HEK293 (cell line): Measurements from ENCODE around the gene ZBTB39.

Experiments used
- CTCF ChIP-seq: fragments of 450-650 bp; formaldehyde crosslinking; IDR thresholded peaks from 2 replicates; pipeline ENCODE4 v1.5.1; 2016; ENCODE audit warnings: missing biosample characterization, missing genetic modification characterization
- GLIS2 ChIP-seq: fragments of 450-650 bp; formaldehyde crosslinking; IDR thresholded peaks from 2 replicates; pipeline ENCODE4 v1.5.1; 2016; ENCODE audit warnings: missing biosample characterization, missing genetic modification characterization
- HOXA7 ChIP-seq: sonication (generic); formaldehyde crosslinking; IDR thresholded peaks from 2 replicates; pipeline ENCODE4 v1.8.1; 2022; ENCODE audit warnings: missing genetic modification reagents, borderline replicate concordance
- REPIN1 ChIP-seq: fragments of 450-650 bp; formaldehyde crosslinking; IDR thresholded peaks from 2 replicates; pipeline ENCODE4 v1.5.1; 2017; ENCODE audit warnings: missing biosample characterization, missing genetic modification characterization, low read depth
- YY1 ChIP-seq: fragments of 450-650 bp; formaldehyde crosslinking; IDR thresholded peaks from 2 replicates; pipeline ENCODE4 v1.5.1; 2018; ENCODE audit warnings: missing biosample characterization, missing genetic modification characterization
- ZFP37 ChIP-seq: fragments of 450-650 bp; formaldehyde crosslinking; IDR thresholded peaks from 2 replicates; pipeline ENCODE4 v1.5.1; 2016; ENCODE audit warnings: missing biosample characterization, missing genetic modification characterization
- ZNF10 ChIP-seq: fragments of 450-650 bp; formaldehyde crosslinking; IDR thresholded peaks from 2 replicates; pipeline ENCODE4 v1.5.1; 2017; ENCODE audit warnings: missing biosample characterization, missing genetic modification characterization
- ZNF121 ChIP-seq: fragments of 450-650 bp; formaldehyde crosslinking; IDR thresholded peaks from 2 replicates; pipeline ENCODE4 v1.5.1; 2016; ENCODE audit warnings: missing biosample characterization, missing genetic modification characterization
- ZNF274 ChIP-seq, 2 experiments: fragments of 200-500 bp in 1 of 2; fragments of 450-650 bp in 1 of 2; sonication (Bioruptor generic) in 1 of 2; formaldehyde crosslinking in 1 of 2; IDR thresholded peaks; 2 replicates each; pipeline versions ENCODE4 v1.5.1 to v1.6.1; 2014 to 2016; ENCODE audit warnings: borderline replicate concordance in 1 of 2, inconsistent platforms in 1 of 2, low read length in 1 of 2, missing biosample characterization in 1 of 2, missing genetic modification characterization in 1 of 2
- ZNF560 ChIP-seq: fragments of 450-650 bp; formaldehyde crosslinking; IDR thresholded peaks from 2 replicates; pipeline ENCODE4 v1.5.1; 2017; ENCODE audit warnings: missing biosample characterization, missing genetic modification characterization, borderline replicate concordance
- ZNF580 ChIP-seq: fragments of 450-650 bp; formaldehyde crosslinking; IDR thresholded peaks from 2 replicates; pipeline ENCODE4 v1.5.1; 2016; ENCODE audit warnings: missing biosample characterization, missing genetic modification characterization
- ZNF670 ChIP-seq: fragments of 450-650 bp; formaldehyde crosslinking; IDR thresholded peaks from 2 replicates; pipeline ENCODE4 v1.5.1; 2016; ENCODE audit warnings: missing biosample characterization, missing genetic modification characterization, low read depth
- TF ChIP-seq, protein P1 (sequence below): sonication (generic); formaldehyde crosslinking; IDR thresholded peaks from 2 replicates; pipeline ENCODE4 v1.8.1; 2022; ENCODE audit warnings: mild to moderate bottlenecking, moderate library complexity, missing genetic modification reagents
- TF ChIP-seq, protein P2 (sequence below): IDR thresholded peaks from 2 replicates; pipeline ENCODE4 v1.6.1; 2011; ENCODE audit warnings: mild to moderate bottlenecking, low read depth, low read length, borderline replicate concordance

GRCh38 chr12:57037264-57037663, 30.9 kb upstream of the ZBTB39 start:
- TF ChIP-seq ZNF580 (tag by site-specific recombination) (no peak), REPIN1 (tag by site-specific recombination) (no peak), CTCF (tag by site-specific recombination) (no peak), ZNF121 (no peak), ZNF10 (tag by site-specific recombination) (no peak), GLIS2 (tag by site-specific recombination) (no peak), YY1 (tag by site-specific recombination) (no peak), ZNF560 (no peak), ZNF274 (IDR thresholded peaks at IDR 0.05; ENCODE audit: low read length) (no peak), ZNF274 (tag by site-specific recombination; IDR thresholded peaks at IDR 0.05; ENCODE audit: borderline replicate concordance) (no peak), HOXA7 (CRISPR knock-in tag) (no peak), ZFP37 (tag by site-specific recombination) (no peak), ZNF670 (no peak)
- TF ChIP-seq, protein P1, sequence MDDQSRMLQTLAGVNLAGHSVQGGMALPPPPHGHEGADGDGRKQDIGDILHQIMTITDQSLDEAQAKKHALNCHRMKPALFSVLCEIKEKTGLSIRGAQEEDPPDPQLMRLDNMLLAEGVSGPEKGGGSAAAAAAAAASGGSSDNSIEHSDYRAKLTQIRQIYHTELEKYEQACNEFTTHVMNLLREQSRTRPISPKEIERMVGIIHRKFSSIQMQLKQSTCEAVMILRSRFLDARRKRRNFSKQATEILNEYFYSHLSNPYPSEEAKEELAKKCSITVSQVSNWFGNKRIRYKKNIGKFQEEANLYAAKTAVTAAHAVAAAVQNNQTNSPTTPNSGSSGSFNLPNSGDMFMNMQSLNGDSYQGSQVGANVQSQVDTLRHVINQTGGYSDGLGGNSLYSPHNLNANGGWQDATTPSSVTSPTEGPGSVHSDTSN (CRISPR knock-in tag): no peak
- TF ChIP-seq, protein P2, sequence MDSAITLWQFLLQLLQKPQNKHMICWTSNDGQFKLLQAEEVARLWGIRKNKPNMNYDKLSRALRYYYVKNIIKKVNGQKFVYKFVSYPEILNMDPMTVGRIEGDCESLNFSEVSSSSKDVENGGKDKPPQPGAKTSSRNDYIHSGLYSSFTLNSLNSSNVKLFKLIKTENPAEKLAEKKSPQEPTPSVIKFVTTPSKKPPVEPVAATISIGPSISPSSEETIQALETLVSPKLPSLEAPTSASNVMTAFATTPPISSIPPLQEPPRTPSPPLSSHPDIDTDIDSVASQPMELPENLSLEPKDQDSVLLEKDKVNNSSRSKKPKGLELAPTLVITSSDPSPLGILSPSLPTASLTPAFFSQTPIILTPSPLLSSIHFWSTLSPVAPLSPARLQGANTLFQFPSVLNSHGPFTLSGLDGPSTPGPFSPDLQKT: no peak
